DOHH2 (cell line): ENCODE measurements around the gene MEX3D.

Experiments
- H3F3A ChIP-seq: fragments of 200-600 bp; sonication (generic), shearing (Covaris generic); 2 replicates; pipeline ENCODE4 v1.6.0; 2016; ENCODE audit warnings: antibody characterized with exemption, mild to moderate bottlenecking; ENCODE audit not compliant: control insufficient read depth, insufficient read depth
- H3K27ac ChIP-seq: fragments of 200-600 bp; sonication (generic); 2 replicates; pipeline ENCODE4 v1.5.1; 2014; ENCODE audit warnings: low read depth, mild to moderate bottlenecking, low read length, moderate library complexity
- H3K27me3 ChIP-seq: fragments of 200-600 bp; sonication (generic); 2 replicates; pipeline ENCODE4 v1.6.1; 2014; ENCODE audit warnings: mild to moderate bottlenecking, low read length, mixed read lengths; ENCODE audit not compliant: control insufficient read depth
- H3K36me3 ChIP-seq: fragments of 200-600 bp; sonication (generic); 2 replicates; pipeline ENCODE4 v1.6.1; 2014; ENCODE audit warnings: mild to moderate bottlenecking, low read length, moderate library complexity, mixed read lengths; ENCODE audit not compliant: control insufficient read depth
- H3K4me1 ChIP-seq: fragments of 200-600 bp; sonication (generic); 2 replicates; pipeline ENCODE4 v1.6.1; 2014; ENCODE audit warnings: mild to moderate bottlenecking, low read length, mixed read lengths; ENCODE audit not compliant: control insufficient read depth
- H3K4me2 ChIP-seq: fragments of 200-600 bp; sonication (generic); 2 replicates; pipeline ENCODE4 v1.6.0; 2014; ENCODE audit warnings: mild to moderate bottlenecking, low read length, moderate library complexity
- H3K4me3 ChIP-seq: fragments of 200-600 bp; sonication (generic); 2 replicates; pipeline ENCODE4 v1.5.1; 2014; ENCODE audit warnings: mild to moderate bottlenecking, low read length, mixed read lengths
- H3K79me2 ChIP-seq: fragments of 200-600 bp; sonication (generic); 2 replicates; pipeline ENCODE4 v1.6.1; 2014; ENCODE audit warnings: mild to moderate bottlenecking, low read length, mixed read lengths; ENCODE audit not compliant: control insufficient read depth
- H3K9me2 ChIP-seq: fragments of 200-600 bp; sonication (generic); replicated peaks from 2 replicates; pipeline ENCODE4 v1.6.1; 2014; ENCODE audit warnings: mild to moderate bottlenecking, low read length, mixed read lengths; ENCODE audit not compliant: control insufficient read depth
- H3K9me3 ChIP-seq: fragments of 200-600 bp; sonication (generic); 2 replicates; pipeline ENCODE4 v1.6.1; 2014; ENCODE audit warnings: antibody characterized with exemption, low read length, mixed read lengths; ENCODE audit not compliant: control insufficient read depth, insufficient read depth
- H4K20me1 ChIP-seq: fragments of 200-600 bp; sonication (generic); 2 replicates; pipeline ENCODE4 v1.6.0; 2014; ENCODE audit warnings: low read depth, mild to moderate bottlenecking, antibody characterized with exemption, low read length, moderate library complexity; ENCODE audit not compliant: control insufficient read depth, insufficient read depth
- CTCF ChIP-seq: fragments of 200-600 bp; sonication (generic); IDR thresholded peaks from one replicate; pipeline ENCODE4 v1.5.1; 2014; ENCODE audit warnings: antibody characterized with exemption, mild to moderate bottlenecking, low read depth, low read length; ENCODE audit not compliant: poor library complexity, severe bottlenecking
- EZH2phosphoT487 ChIP-seq: fragments of 200-600 bp; sonication (generic); IDR thresholded peaks from 2 replicates; pipeline ENCODE4 v1.6.1; 2017; ENCODE audit warnings: borderline replicate concordance, mild to moderate bottlenecking, antibody characterized with exemption, low read length, moderate library complexity, mixed read lengths

MEX3D gene

GRCh38 chr19:1571358-1571757 lies 3.2 kb upstream of the MEX3D start:
- H3K4me1 ChIP-seq: peaks cover 19% of the 10 kb centered on the region
- peaks cover 11% of the 10 kb centered on the region for H3F3A ChIP-seq
- H3K27me3 ChIP-seq: peaks cover 10% of the 10 kb centered on the region; the same call in 1 of the 2 replicates
- no peaks in the 10 kb centered on the region for H3K79me2 ChIP-seq
- no peak overlapping the region for H3K27ac ChIP-seq
- H3K4me2 ChIP-seq: no peak overlapping the region
- TF ChIP-seq EZH2phosphoT487: no peak
- TF ChIP-seq CTCF: no peak
- H3K36me3 ChIP-seq: no peaks in the 10 kb centered on the region; the same call in 1 of the 2 replicates
- no peaks in the 10 kb centered on the region for H4K20me1 ChIP-seq
- peaks cover 3% of the 10 kb centered on the region; the same call in 1 of the 2 replicates for H3K9me3 ChIP-seq
- H3K9me2 ChIP-seq: no peaks in the 10 kb centered on the region
- no peak overlapping the region for H3K4me3 ChIP-seq

- Histone ChIP-seq H3K27me3 (peaks cover 10% of the 10 kb centered on the region; the same call in 1 of the 2 replicates), H3K9me3 (peaks cover 3% of the 10 kb centered on the region; the same call in 1 of the 2 replicates), H3K27ac (no peak overlapping the region), H3K79me2 (0 out of 2 replicates have a peak, but pooled peaks cover 2% of the 10 kb centered on the region), H3K36me3 (no peaks in the 10 kb centered on the region; the same call in 1 of the 2 replicates), H3K4me1 (peaks cover 19% of the 10 kb centered on the region), H4K20me1 (no peaks in the 10 kb centered on the region), H3K4me3 (no peak overlapping the region), H3K4me2 (no peak overlapping the region), H3K9me2 (no peaks in the 10 kb centered on the region), H3F3A (peaks cover 11% of the 10 kb centered on the region)
- TF ChIP-seq EZH2phosphoT487 (no peak), CTCF (no peak)
These were observed 2.7 kb upstream of the MEX3D start for GRCh38 chr19:1570836-1571235.

- TF ChIP-seq EZH2phosphoT487 (no peak), CTCF (no peak)
- Histone ChIP-seq H3K79me2 (0 out of 2 replicates have a peak, but pooled peaks cover 5% of the 10 kb centered on the region), H3K36me3 (no peaks in the 10 kb centered on the region; the same call in 1 of the 2 replicates), H3K9me2 (no peaks in the 10 kb centered on the region), H3F3A (peaks cover 11% of the 10 kb centered on the region), H3K4me2 (no peak overlapping the region), H4K20me1 (no peaks in the 10 kb centered on the region), H3K4me3 (no peak overlapping the region), H3K27ac (no peak overlapping the region), H3K4me1 (peaks cover 19% of the 10 kb centered on the region), H3K27me3 (peaks cover 10% of the 10 kb centered on the region; the same call in 1 of the 2 replicates), H3K9me3 (peaks cover 3% of the 10 kb centered on the region; the same call in 1 of the 2 replicates)
These were observed 1.9 kb upstream of the MEX3D start for GRCh38 chr19:1569997-1570396.
